ENCODE data around the gene MTREX.

The MTREX gene

GRCh38 chr5:55385227-55385626, 77.4 kb downstream of the MTREX start:
- no peak overlapping the region for H3K27ac ChIP-seq (ENCODE audit: low read length)
- H3K9me3 ChIP-seq (ENCODE audit: insufficient read depth, low read length) = no peaks in the 10 kb centered on the region
- no peaks in the 10 kb centered on the region for H4K20me1 ChIP-seq (ENCODE audit: insufficient read depth, low read length)
- no peak overlapping the region for H3K9ac ChIP-seq (ENCODE audit: low read length)
- no peaks in the 10 kb centered on the region for H3K4me1 ChIP-seq (ENCODE audit: low read length)
- peaks cover 21% of the 10 kb centered on the region for H3K36me3 ChIP-seq (replicated peaks; ENCODE audit: low read depth, low read length)
- H3K4me3 ChIP-seq (ENCODE audit: low read length) = no peak overlapping the region
- no peaks in the 10 kb centered on the region for H3K27me3 ChIP-seq (ENCODE audit: low read depth, low read length)
- no peak overlapping the region for H2AFZ ChIP-seq (ENCODE audit: low read depth, low read length)
- TF ChIP-seq, protein P1, sequence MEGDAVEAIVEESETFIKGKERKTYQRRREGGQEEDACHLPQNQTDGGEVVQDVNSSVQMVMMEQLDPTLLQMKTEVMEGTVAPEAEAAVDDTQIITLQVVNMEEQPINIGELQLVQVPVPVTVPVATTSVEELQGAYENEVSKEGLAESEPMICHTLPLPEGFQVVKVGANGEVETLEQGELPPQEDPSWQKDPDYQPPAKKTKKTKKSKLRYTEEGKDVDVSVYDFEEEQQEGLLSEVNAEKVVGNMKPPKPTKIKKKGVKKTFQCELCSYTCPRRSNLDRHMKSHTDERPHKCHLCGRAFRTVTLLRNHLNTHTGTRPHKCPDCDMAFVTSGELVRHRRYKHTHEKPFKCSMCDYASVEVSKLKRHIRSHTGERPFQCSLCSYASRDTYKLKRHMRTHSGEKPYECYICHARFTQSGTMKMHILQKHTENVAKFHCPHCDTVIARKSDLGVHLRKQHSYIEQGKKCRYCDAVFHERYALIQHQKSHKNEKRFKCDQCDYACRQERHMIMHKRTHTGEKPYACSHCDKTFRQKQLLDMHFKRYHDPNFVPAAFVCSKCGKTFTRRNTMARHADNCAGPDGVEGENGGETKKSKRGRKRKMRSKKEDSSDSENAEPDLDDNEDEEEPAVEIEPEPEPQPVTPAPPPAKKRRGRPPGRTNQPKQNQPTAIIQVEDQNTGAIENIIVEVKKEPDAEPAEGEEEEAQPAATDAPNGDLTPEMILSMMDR (IDR thresholded peaks at IDR 0.05; ENCODE audit: low read depth, low read length) = no peak
- no peak for TF ChIP-seq EZH2phosphoT487 (IDR thresholded peaks at IDR 0.05; ENCODE audit: low read depth)
- H3K79me2 ChIP-seq (ENCODE audit: low read length) = no peaks in the 10 kb centered on the region
- no peak overlapping the region for H3K4me2 ChIP-seq (ENCODE audit: low read length)

GRCh38 chr5:55385846-55386245, 78.1 kb downstream of the MTREX start:
- TF ChIP-seq, protein P1 (IDR thresholded peaks at IDR 0.05; ENCODE audit: low read depth, low read length) = no peak
- TF ChIP-seq EZH2phosphoT487 (IDR thresholded peaks at IDR 0.05; ENCODE audit: low read depth) = no peak
- Histone ChIP-seq H3K36me3 (replicated peaks; ENCODE audit: low read depth, low read length) (peaks cover 20% of the 10 kb centered on the region), H2AFZ (ENCODE audit: low read depth, low read length) (no peak overlapping the region)

GRCh38 chr5:55386356-55386755, 78.6 kb downstream of the MTREX start:
- H4K20me1 ChIP-seq (ENCODE audit: insufficient read depth, low read length) = no peaks in the 10 kb centered on the region
- H3K27ac ChIP-seq (ENCODE audit: low read length) = no peak overlapping the region
- no peaks in the 10 kb centered on the region for H3K9me3 ChIP-seq (ENCODE audit: insufficient read depth, low read length)
- H3K79me2 ChIP-seq (ENCODE audit: low read length) = no peaks in the 10 kb centered on the region
- no peak for TF ChIP-seq EZH2phosphoT487 (IDR thresholded peaks at IDR 0.05; ENCODE audit: low read depth)
- TF ChIP-seq, protein P1 (IDR thresholded peaks at IDR 0.05; ENCODE audit: low read depth, low read length) = no peak
- H3K36me3 ChIP-seq (replicated peaks; ENCODE audit: low read depth, low read length) = peaks cover 20% of the 10 kb centered on the region
- no peak overlapping the region for H3K4me2 ChIP-seq (ENCODE audit: low read length)
- no peak overlapping the region for H3K9ac ChIP-seq (ENCODE audit: low read length)
- H3K4me3 ChIP-seq (ENCODE audit: low read length) = no peak overlapping the region
- H3K27me3 ChIP-seq (ENCODE audit: low read depth, low read length) = no peaks in the 10 kb centered on the region
- no peak overlapping the region for H2AFZ ChIP-seq (ENCODE audit: low read depth, low read length)
- no peaks in the 10 kb centered on the region for H3K4me1 ChIP-seq (ENCODE audit: low read length)

More at GRCh38 chr5:55385846-55386245, 78.1 kb downstream of the MTREX start:
- H3K27ac ChIP-seq (ENCODE audit: low read length) = no peak overlapping the region
- no peaks in the 10 kb centered on the region for H3K27me3 ChIP-seq (ENCODE audit: low read depth, low read length)
- H3K9ac ChIP-seq (ENCODE audit: low read length) = no peak overlapping the region
- no peak overlapping the region for H3K4me3 ChIP-seq (ENCODE audit: low read length)
- H3K79me2 ChIP-seq (ENCODE audit: low read length) = no peaks in the 10 kb centered on the region
- no peak overlapping the region for H3K4me2 ChIP-seq (ENCODE audit: low read length)
- no peaks in the 10 kb centered on the region for H3K9me3 ChIP-seq (ENCODE audit: insufficient read depth, low read length)
- no peaks in the 10 kb centered on the region for H3K4me1 ChIP-seq (ENCODE audit: low read length)
- no peaks in the 10 kb centered on the region for H4K20me1 ChIP-seq (ENCODE audit: insufficient read depth, low read length)

DNA sequence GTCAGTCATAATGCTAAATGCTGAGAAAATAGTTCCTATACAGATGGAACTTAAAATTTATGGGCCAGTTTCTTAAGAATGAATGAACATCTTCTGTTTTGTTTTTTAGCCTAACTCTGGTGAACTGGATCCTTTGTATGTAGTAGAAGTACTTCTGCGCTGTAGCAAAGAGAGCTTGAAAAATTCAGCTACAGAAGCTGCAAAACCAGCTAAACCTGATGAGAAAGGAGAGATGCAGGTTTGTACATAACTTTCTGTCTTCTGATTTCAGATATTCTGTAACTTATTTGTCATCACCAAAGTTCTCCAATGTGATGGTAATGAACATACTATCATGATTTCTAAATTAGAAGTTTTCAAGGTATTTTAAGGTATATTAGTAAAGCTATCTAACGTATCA, 80.1 kb downstream of the MTREX start:
- H3K36me3 ChIP-seq (replicated peaks; ENCODE audit: low read depth, low read length) = peaks cover 19% of the 10 kb centered on the region
- TF ChIP-seq, protein P1 (IDR thresholded peaks at IDR 0.05; ENCODE audit: low read depth, low read length) = no peak
- no peak for TF ChIP-seq EZH2phosphoT487 (IDR thresholded peaks at IDR 0.05; ENCODE audit: low read depth)
- H3K79me2 ChIP-seq (ENCODE audit: low read length) = no peaks in the 10 kb centered on the region
- H4K20me1 ChIP-seq (ENCODE audit: insufficient read depth, low read length) = no peaks in the 10 kb centered on the region
- no peak overlapping the region for H2AFZ ChIP-seq (ENCODE audit: low read depth, low read length)
- H3K9ac ChIP-seq (ENCODE audit: low read length) = no peak overlapping the region
- H3K4me1 ChIP-seq (ENCODE audit: low read length) = no peaks in the 10 kb centered on the region
- H3K27me3 ChIP-seq (ENCODE audit: low read depth, low read length) = no peaks in the 10 kb centered on the region
- H3K4me3 ChIP-seq (ENCODE audit: low read length) = no peak overlapping the region
- H3K9me3 ChIP-seq (ENCODE audit: insufficient read depth, low read length) = no peaks in the 10 kb centered on the region
- H3K4me2 ChIP-seq (ENCODE audit: low read length) = no peak overlapping the region
- H3K27ac ChIP-seq (ENCODE audit: low read length) = no peak overlapping the region

Measured in OCI-LY3 (cell line).